Measurements from ENCODE around the gene OBP2A. TPM values are rescaled to one million over a fixed set of nuclear protein-coding genes. Genes with fewer than 3 reads are reported as not detected.

Gene OBP2A, protein sequence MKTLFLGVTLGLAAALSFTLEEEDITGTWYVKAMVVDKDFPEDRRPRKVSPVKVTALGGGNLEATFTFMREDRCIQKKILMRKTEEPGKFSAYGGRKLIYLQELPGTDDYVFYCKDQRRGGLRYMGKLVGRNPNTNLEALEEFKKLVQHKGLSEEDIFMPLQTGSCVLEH
- total RNA-seq = not detected in 2 replicates

GRCh38 chr9:135545646-135546176 is at the start of gene OBP2A:
Gene OBP2A (plus strand): TSS chr9:135546126. CDS start chr9:135546181, 55 bp downstream.

DNA sequence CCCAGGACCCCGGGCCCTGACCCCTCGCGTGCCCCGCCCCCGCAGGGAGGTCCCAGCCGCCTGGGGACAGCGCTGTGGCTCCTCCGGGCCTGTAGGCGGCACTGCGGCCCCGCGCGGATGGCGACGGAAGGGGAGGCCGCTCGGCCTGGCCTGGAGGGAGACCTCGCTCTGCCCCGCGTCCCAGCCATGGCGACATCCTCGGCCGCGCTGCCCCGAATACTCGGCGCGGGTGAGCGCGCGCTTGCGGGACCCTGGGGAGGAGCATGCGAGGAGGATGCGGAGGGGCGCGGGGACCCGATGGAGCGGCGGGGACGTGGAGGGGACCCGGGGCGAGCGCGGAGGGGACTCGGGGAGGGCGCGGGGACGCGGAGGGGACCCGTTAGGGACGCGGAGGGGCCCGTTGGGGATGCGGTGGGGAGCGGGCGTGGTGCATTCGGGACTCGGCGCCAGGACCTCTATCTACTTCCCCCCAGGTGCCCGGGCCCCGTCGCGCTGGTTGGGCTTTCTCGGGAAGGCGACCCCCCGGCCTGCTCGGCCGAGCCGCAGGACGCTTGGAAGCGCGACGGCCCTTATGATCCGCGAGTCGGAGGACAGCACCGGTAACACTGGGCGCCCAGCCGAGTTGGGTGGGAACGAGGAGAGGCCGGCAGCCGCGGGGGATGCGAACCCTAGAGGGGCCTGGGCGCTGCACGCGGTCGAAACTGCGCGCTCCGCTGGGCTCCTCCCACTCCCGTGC is 45.2 kb upstream of the OBP2A start, which contains the start of gene MRPS2:
Gene MRPS2, plus strand, starts transcription at position 158 of the 736 bp plus-strand sequence. Its CDS starts 29 bp downstream, at position 187.

GRCh38 chr9:135520916-135521607 is 24.9 kb upstream of the OBP2A start, which contains the start of gene LCN1:
Gene LCN1 (plus strand): TSS chr9:135521440. CDS start chr9:135521498, 58 bp downstream.

DNA sequence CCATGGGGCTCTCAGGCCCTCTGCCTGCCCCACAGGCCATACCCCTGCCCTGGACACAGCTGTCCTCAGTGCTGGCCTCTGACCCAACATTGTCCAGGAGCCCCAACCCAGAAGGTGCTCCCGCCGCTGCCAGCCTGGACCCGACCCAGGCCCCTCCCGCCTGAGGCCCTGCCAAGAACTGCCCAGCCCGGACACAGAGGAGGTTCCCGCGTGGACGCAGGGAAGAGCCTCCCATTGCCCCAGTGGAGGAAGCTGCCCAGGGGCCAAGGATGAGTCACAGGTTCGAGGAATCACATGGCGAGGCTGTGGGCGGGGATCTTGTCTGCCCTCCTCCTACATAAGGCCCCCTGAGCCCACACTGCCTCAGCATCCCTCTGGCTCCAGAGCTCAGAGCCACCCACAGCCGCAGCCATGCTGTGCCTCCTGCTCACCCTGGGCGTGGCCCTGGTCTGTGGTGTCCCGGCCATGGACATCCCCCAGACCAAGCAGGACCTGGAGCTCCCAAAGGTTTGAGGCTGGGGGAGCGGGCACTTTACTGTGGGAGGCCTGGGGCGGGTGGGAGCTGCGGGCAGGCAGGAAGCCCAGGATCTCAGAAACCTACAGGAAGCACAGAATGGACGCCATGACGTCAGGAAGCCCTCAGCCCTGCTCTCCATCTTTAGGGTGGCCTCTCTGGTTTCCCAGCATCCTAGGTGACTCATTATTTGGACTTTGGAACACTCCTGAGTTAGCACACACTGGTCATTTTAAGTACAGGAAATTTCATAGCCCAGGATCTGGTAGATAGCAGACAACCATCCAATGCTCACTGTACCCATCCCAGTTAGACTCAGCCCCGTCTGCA is 15.7 kb downstream of the OBP2A start, which contains the start of gene PAEP:
Gene PAEP, plus strand, starts transcription at position 366 of the 844 bp plus-strand sequence.

Other genes starting within 250 kb of the OBP2A start
- gene PPP1R26, start 66.3 kb upstream of the OBP2A start, total RNA-seq = 7.6 and 10.6 TPM in 2 replicates
- gene MRPS2, start 45.4 kb upstream of the OBP2A start, total RNA-seq = 18.1 and 28.1 TPM in 2 replicates
- not detected in 2 replicates for gene LCN1, start 24.7 kb upstream of the OBP2A start, total RNA-seq
- not detected in 2 replicates for gene PAEP, start 15.6 kb downstream of the OBP2A start, total RNA-seq
- not detected in 2 replicates for gene GLT6D1, start 93.4 kb downstream of the OBP2A start, total RNA-seq
- gene LCN9, start 117.2 kb downstream of the OBP2A start, total RNA-seq = not detected in 2 replicates
- not detected in 2 replicates for gene SOHLH1, start 153.4 kb downstream of the OBP2A start, total RNA-seq
- gene KCNT1, start 156.1 kb downstream of the OBP2A start, total RNA-seq = not detected in 2 replicates